Gastroesophageal sphincter (tissue), 3 donors: ENCODE data around the gene C7orf25.

Experiments used
- POLR2AphosphoS5 ChIP-seq: sonication (generic); formaldehyde crosslinking; IDR thresholded peaks from one replicate; pipeline ENCODE4 v1.6.1; 2017; ENCODE audit warnings: antibody characterized with exemption
- TF ChIP-seq, protein P1 (sequence below), 4 experiments: fragments of 200-600 bp in 2 of 4; fragments of 450-650 bp in 2 of 4; sonication (generic) in 1 of 4; IDR thresholded peaks; one replicate each; pipeline ENCODE4 v1.5.1; 2017 to 2019; ENCODE audit warnings: antibody characterized with exemption in 4 of 4, mild to moderate bottlenecking in 2 of 4, moderate library complexity in 2 of 4

DNA sequence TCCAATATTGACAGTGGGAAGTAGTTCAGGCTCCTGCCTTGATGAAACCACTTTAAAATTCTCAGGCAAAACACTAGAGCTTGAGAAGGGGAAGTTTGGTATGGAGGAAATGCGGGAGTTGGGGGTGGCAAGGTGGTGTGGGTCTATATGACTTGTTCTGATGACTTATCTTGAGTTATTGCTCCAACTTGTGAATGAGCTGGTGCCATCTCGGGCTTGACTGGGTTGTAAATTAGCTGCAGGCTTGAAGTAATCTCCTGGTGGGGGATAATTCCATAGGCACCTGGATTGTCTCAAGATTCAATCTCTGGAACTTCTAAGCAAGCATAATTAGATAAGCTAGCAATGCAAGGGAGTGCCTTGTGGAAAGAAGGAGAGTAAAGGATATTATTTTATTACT, 49.3 kb upstream of the C7orf25 start:
- TF ChIP-seq, protein P1, sequence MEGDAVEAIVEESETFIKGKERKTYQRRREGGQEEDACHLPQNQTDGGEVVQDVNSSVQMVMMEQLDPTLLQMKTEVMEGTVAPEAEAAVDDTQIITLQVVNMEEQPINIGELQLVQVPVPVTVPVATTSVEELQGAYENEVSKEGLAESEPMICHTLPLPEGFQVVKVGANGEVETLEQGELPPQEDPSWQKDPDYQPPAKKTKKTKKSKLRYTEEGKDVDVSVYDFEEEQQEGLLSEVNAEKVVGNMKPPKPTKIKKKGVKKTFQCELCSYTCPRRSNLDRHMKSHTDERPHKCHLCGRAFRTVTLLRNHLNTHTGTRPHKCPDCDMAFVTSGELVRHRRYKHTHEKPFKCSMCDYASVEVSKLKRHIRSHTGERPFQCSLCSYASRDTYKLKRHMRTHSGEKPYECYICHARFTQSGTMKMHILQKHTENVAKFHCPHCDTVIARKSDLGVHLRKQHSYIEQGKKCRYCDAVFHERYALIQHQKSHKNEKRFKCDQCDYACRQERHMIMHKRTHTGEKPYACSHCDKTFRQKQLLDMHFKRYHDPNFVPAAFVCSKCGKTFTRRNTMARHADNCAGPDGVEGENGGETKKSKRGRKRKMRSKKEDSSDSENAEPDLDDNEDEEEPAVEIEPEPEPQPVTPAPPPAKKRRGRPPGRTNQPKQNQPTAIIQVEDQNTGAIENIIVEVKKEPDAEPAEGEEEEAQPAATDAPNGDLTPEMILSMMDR (IDR thresholded peaks at IDR 0.05), result no peak
- TF ChIP-seq POLR2AphosphoS5, result no peak
